NCI-H526 (cell line): ENCODE results near the gene APBA2.

Source experiments
- DNase-seq, 2 experiments: peaks; one replicate each; lab custom pipeline; 2025; lab: John Stamatoyannopoulos, UW

Gene APBA2

DNA sequence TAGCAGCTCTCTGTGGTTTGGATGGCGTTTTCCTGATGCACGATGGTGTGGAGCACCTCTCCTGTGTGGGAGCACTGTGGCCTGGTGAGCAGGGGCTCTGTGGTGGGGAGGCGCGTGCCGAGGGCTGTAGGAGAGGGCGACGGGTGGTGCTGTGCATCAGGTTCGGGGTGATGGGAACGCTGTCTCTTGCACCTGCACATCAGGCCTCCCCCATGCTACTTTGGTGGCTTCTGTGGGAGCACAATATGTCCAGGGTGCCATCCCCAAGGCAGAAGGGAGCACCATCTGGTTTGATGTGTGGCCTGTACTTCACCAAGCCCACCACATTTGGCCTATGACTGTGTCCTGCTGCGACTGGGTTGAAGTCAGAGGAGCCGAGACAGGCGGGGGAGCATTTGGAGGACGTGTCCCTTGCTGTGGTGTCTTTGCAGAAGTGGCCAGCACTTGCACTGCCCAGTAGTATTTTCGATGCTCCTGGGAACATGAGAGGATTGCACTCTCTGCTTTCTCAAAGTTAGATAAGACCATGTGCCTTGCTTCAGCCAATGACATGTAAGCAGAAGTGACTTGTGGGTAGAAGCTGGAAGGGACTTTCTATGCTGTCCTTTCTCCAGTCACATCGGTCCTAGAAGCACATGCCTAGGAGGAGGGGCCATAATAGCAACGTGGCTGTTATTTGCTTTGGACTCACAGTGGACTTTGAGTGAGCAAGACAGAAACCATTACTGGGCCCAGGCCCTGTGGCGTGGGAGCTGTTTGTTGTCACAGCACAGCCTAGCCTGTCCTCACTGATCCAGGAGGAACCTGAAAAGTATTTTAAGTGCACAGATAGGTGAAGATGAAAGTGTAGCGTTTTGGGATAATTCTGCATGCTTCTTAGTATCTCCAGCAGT is 72.1 kb downstream of the APBA2 start:
- DNase-seq = no peak

DNA sequence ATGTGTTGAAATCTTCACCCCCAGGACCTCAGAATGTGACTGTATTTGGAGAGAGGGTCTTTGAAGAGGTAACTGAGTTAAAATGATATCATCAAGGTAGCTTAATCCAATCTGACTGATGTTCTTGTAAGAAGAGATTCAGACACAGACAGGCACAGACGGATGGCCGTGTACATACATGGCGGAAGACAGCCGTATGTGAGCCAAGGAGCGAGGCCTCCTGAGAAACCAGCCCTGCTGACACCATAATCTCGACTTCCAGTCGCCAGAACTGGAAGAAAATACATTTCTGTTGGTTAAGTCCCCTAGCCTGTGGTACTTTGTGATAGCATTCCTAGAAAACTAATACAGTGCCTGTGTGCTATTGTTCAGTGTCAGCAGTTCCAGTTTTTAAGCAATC is 73.6 kb downstream of the APBA2 start:
- DNase-seq = no peak

DNA sequence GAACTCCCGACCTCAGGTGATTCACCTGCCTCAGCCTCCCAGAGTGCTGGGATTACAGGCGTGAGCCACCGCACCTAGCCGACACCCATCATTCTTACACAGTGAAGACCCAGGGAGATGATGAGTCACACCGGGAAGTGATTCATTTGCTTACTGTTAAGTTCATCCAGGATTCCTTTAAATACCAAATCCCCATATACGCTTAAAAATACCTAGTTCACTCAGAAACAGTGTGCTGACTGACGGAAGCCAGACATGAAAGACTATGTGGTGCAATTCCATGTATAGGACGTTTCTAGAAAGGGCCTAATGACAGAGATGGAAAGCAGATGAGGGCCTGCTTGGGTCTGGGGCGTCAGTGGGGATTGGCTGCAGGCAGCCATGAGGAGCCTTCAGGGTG is 75.2 kb downstream of the APBA2 start:
- no peak for DNase-seq

DNA sequence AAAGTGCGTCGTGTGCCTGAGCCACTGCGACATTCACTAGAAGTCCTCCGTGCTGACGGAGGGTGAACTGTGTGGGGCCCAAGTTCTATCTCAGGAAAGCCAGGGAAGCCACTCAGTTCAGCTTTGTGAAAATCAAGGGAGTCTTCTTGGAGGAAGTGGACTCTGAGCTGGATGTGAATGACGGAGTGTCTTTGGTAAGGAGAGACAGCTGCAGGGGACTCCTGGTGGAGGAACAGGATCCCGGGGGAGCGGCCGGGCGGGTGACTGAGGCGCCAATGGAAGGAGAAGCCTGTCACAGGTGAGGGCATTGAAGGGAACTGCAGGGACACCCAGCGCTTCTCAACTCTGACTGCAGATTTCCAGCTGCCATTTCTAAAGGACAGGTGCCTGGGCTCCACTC is 75.6 kb downstream of the APBA2 start:
- DNase-seq = no peak

DNA sequence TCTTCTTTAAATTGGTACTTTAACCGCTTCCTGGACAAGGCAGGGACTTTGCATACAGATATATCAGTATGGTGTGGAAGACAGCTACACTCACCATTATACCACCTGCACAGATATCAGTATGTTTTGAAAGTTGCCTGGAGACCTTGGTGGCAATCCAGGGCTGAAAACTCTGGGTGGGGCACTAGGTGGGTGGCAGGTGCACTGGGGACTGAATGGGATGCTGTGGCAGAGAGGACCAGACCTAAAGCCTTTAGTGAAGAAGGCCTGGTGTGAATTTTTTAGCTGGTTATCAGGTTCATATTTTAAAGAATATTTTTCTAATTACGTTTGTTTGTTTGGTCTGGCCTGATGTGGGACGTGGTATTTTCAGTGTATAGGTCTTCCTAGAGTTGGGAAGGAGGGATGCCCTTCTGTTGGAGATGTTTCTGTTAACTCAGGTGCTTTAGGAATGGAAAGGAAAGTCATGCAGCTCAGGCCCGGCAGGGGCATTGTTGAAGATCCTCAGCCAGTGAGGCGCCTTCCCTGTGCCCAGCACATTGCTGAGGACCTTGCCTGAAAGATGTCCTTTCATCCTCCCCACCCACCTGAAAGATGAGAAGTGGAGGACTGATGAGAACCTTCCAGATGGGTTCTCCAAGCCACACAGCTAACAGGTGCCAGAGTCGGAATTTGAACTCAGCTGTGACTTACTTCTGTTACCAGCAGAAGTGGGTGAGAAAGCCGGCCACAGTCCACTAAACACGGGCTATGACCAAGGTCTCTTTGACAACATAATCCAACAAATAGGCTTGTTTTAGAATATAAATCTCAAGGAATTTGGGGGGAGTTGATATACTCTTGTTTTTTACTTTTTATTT is 77.3 kb downstream of the APBA2 start:
- no peak for DNase-seq

DNA sequence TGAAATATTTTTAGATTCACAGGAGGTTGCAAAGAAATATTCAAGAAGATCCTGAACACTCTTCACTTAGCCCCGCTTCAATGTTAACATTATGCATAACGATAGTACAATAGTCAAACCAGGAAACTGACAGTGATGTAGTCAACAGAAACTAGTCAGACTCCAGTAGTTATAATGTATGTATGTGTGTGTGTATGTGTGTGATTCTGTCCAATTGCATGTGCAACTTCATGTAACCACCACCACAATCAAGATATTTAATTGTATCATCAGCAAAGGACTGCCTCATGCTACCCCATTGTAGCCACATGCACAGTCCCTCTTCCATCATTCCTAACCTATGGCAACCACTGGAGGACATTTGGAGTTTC is 77.9 kb downstream of the APBA2 start:
- no peak for DNase-seq

DNA sequence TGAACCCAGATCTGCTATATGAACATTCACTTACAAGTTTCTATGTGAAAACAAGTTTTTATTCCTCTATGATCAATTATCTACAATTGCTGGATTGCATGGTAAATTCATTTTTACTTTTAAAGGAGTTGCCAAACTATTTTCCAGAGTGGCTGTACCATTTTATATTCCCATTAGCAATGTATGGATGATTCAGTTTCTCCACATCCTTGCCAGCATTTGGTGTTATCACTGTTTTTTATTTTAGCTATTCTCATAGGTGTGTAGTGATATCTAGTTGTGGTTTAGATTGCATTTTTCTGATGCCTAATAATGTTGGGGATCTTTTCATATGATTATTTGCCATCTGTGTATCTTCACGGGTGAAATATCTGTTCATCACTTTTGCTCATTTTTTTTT is 78.3 kb downstream of the APBA2 start:
- DNase-seq = no peak

DNA sequence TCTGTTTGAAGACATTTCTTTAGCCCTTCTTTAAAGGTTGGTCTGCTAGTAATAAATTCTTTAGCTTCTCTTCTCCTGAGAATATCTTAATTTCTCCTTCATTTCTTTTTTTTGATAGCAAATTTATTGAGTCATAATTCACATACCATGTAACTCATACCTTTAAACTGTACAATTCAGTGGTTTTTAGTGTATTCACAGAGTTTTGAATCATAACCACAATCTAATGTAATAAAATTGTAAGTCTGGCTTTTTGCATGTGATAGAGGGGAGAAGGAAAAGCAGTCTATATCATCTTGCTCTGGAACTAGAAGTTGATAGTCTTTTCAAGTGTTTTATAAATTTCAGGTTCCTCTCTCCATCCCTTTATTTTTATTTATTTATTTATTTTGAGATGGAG is 81.3 kb downstream of the APBA2 start:
- no peak for DNase-seq

DNA sequence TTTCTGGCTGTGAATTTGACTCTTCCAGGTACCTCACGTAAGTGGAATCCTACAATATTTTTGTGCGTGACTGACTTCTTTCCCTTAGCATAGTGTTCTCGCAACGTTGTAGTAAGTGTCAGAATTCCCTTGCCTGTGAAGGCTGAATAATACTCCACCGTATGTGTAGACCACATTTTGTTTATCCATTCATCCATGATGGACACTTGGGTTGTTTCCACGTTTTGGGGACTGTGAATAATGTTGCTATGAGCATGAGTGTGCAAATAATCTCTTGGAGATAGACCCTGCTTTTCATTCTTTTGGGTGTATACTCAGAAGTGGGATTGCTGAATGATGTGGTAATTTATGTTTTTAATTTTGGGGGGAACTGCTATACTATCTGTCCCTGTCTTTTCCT is 82.2 kb downstream of the APBA2 start:
- no peak for DNase-seq

DNA sequence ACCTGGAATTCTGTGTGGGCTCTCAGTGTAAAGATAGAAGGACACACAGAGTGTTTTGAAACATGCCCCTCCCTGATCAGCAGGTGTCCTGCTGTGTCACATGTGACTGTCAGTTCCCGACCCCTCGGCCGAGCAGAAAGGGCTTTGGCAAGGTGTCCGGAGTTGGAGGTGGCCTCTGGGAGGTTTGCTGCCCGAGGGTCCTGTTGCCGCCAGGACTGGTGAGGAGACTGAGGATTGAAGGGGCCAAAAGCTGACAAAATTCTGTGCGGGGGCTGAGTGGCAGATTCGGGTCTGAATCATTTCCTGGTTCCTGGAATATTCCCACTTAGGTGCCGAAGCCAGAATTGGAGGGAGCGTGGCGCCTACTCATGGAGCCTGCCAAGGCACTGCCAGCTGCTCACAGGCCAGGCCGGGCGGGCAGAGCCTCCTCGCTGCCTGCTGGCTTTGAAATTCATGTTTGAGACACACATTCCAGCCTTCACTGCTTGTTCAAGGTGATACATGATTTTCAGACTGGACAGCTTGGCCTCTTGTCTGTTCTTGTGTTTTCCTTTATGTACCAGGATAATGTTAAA is 83.8 kb downstream of the APBA2 start:
- no peak for DNase-seq

DNA sequence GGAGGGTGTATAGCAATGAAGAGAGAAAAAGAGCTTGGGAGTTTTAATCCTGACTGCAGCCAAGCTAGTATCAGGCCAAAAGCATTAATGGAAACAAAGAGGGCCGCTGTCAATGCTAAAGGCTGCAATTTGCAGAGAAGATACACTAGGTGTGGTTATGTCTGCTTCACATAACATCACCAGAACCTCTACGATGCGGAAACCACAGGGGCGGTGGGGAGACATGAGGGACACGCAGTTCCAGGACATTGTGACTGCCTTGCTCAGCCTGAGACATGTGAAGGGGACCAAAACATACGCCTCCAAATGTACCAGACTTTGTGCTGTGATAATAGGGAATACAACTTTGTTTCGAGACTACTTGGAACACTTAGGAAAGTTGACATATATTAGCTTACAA is 88.4 kb downstream of the APBA2 start:
- DNase-seq = no peak

DNA sequence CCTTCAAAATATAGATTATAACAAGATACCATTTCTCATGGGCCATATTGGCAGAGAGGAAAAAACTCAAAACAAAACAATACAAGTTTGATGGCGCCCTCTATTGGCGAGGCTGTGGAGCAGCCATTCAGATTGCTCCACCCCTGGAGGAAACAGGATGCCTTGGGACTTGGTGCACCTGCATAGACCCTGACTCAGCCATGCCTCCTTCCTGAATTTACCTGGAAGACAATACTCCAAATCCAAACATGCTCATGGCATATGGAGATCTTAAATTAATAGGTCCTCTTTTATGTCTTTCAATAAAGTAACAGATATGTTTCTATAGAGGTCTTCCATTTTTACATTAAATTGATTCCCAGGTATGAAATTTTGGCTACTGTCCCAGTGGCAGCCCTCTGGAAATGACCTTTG is 90.0 kb downstream of the APBA2 start:
- DNase-seq = peak; percentile 59 to 80

DNA sequence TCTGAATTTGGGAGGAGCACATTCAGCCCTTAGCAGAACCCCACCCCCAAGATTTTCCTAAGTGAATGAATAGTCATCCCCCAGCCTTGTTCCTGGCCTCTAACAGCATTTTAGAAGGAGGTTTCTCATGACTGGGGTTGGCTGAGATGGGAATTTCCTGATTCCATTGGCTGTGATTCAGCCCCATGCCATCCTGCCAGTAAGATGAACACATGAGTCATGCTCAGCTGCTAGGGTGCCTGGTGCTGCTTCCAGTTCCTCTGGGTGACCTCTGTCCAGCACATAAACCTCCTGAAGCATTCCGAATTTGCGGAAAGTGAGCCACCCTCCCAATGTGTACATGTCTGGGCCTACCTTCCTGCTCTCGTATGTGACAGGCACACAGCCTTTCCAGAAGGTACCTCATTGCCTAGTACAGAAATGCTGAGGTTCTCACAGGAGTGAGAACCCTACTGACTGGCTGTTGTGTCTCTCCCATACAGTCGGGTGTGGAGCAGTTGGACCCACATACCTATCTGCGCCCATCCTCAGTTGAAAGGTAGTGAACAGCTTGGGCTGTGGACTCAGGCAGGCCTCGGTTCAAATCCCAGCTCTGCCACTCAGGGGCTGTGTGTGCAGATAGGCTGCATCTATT is 91.7 kb downstream of the APBA2 start:
- DNase-seq = no peak

DNA sequence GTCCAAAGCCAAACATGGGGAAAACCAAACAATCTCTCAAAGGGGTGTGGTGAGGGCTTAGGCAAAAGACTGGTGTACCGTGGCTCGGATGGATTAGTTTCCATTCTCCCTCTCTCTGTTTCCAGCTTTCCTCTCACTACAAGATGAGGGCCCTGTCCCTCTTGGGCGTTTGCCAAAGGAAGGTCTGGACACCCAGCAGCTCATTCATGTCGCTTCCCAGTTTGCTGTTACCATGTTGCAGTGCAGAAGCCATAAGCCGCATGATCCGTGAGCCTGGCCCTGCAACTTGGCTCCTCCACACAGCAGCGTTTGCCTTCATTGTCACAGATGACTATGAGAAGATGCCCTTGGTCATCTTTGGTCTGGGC is 92.2 kb downstream of the APBA2 start:
- no peak for DNase-seq

DNA sequence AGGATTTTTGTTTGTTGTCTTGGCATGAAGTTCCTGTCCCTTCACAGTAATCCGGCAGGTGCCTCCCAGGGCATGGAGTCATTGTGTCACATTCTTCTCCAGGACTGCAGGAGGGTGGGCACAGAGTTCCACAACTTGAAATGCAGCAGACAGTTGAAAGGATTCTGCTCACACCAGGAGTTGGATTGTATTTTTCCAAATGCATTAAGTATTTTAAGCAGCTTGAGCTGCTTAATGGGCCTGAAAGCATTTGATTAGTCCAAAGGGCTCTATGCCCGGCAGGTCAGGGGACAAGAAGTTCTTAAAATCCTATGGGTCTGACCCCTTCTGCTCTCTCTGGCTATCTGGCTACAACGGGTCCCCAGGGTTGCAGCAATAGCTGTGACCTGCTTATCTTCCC is 92.9 kb downstream of the APBA2 start:
- no peak for DNase-seq

DNA sequence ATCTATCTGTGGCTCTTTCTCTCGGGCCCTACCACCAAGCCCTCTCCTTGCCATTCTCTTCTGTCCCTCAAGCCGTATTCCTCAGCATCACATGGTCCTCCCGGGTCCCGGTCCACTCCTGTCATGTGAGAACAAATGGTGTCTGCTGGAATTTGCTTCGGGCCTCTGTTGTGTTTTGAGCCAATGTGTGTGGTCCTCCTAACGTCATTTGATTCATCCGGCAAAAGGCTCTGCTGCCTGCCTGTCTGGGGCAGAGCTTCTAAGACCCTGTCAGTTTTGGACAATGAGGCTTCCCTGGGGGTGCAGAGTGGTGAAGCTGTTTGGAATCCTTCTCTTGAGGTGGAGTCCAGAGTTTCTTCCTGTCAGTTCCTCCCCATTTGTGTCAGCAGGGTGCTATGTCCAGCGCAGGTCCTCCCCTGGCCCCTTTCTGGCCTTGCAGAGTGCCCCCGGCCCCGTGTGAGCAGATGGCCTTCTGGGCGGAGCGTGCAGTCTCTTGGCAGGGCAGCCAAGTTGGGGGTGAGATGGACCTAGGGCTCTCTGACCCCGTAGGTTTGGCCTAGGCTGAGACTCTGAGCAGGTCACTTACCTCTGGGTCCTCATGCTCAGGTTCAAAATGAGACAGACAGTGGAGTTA is 93.6 kb downstream of the APBA2 start:
- no peak for DNase-seq

DNA sequence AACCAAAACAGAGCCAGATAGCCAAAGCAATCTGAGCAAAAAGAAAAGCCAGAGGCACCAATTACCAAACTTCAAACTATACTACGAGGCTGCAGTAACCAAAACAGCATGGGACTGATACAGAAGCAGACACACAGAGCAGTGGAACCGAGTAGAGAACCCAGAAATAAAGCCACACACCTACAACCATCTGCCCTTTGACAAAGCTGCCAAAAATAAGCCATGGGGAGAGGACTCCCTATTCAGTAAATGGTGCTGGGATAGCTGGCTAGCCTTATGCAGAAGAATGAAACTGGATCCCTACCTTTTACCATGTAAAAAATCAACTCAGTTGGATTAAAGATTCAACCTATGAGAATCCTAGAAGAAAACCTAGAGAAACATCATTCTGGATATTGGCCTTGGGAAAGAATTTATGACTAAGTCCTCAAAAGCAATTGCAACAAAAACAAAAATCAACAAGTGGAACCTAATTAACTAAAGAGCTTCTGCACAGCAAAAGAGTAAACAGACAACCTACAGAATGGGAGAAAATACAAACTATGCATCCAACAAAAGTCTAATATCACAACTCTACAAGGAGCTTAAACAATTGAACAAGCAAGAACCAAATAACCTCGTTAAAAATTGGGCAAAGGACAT is 95.1 kb downstream of the APBA2 start:
- DNase-seq = no peak

DNA sequence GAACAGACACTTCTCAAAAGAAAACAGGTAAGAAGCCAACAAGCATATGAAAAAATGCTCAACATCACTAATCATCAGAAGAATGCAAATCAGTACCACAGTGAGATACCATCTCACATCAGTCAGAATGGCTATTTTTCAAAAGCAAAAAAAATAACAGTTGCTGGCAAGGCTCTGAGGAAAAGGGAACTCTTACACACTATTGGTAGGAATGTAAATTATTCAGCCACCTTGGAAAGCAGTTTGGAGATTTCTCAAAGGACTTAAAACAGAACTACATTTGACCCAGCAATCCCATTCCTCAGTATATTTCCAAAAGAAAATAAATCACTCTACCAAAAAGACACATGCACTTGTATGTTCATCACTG is 95.6 kb downstream of the APBA2 start:
- no peak for DNase-seq

DNA sequence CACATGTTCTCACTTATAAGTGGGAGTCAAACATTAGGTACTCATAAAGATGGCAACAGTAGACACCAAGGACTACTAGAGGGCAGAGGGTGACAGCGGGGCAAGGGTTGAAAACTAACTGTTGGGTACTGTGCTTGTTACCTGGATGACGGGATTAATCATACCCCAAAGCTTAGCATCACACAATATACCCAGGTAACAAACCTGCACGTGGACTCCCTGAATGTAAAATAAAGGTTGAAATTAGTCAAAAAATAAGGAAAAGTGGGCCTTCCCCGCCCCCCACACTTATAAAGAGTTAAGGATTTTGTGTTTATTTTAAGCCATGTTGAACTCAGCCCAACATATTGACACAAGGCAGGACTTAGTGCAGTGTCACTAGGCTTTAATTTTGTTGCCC is 96.1 kb downstream of the APBA2 start:
- DNase-seq = no peak

DNA sequence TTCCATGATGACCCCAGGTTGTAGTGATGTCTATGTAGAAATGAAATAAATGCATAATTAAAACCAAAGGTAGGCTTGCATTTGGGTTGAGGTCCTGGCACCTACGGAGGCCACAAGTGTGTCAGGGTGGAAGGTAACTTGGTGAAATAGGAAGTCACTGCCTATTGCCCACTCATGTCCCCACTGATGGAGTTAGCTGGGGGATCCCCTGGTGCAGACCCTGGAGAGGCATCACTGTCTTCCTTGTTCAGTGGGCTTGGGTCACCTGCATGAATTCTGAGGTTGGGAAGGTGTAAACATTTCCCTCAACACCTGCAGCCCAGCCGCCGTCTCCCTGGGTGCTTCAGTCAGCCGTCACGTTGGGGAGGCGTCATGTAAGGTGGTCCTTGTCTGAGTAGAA is 97.1 kb downstream of the APBA2 start:
- no peak for DNase-seq

DNA sequence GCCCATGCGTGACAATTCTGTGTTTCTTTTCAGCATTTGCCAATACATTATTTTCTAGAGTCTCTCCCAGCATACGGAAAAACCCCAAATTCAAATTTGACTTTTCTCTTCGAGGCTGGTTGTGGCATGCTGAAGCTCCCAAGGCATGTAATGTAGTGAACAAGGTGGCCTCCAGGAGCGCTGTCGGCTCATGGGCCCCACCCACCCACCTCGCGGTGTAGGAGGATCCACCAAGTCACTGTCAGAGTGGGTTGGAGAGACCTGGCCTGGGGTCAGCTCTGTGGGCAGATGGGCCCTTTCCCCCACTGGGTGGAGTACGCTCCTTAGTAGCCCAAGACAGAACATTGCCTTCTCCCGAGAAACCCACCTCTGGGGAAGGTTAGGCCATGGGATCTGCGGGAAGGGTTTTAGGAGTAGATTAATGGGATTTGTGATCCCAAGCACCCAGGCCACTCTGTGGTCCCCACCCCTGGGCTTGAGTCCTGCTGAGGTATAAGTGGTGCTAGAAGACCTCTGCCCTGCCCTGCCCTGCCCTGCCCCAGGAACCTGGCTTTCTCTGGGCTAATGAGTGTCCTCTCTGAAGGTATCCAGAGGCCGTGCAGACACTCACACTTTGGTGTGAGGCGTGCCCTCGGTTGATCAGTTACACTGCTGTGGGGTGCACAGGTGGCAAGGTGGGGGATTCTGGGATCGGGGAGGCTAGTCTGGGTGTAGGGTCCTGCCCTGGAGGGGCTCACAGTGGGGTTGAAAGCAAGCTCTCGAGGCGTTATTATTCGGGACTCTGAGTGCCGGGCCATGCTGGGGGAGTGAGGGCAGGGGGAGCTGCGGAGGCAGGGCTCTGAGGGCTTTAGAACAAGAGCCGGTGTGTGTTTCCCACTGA is 97.9 kb downstream of the APBA2 start:
- DNase-seq = no peak
